ENCODE data around the gene VPS8. TPM values are rescaled to one million over a fixed set of nuclear protein-coding genes. Genes with fewer than 3 reads are reported as not detected.

The VPS8 gene
- total and polyA plus RNA-seq, 8 donors, result 41.5 to 114 (median 51.3) TPM

- ATAC-seq, result no peak
- intact Hi-C loops (cut with DNase I), result no loop called here
- Histone ChIP-seq H3K36me3 (no peaks in the 10 kb centered on the region), H3K4me3 (no peak overlapping the region), H3K27ac (peak overlapping the region in 1 of 2 donors; percentile 92), H3K27me3 (no peaks in the 10 kb centered on the region), H3K9me3 (no peaks in the 10 kb centered on the region), H3K4me1 (peaks cover 0 to 51% of the 10 kb centered on the region in 2 donors)
- DNase-seq, result no peak
- TF ChIP-seq CTCF (IDR thresholded peaks at IDR 0.05), result no peak
Measured at GRCh38 chr3:184815046-184815930, 3.3 kb downstream of the VPS8 start.

GRCh38 chr3:184816614-184817013 is 4.6 kb downstream of the VPS8 start:
- no peaks in the 10 kb centered on the region for H3K36me3 ChIP-seq
- DNase-seq (no peak), ATAC-seq (no peak)
- no peak overlapping the region for H3K4me3 ChIP-seq
- no peak for TF ChIP-seq CTCF (IDR thresholded peaks at IDR 0.05)
- peaks cover 0 to 43% of the 10 kb centered on the region in 2 donors for H3K4me1 ChIP-seq
- H3K27me3 ChIP-seq, result no peaks in the 10 kb centered on the region
- no peak overlapping the region for H3K27ac ChIP-seq
- no peaks in the 10 kb centered on the region for H3K9me3 ChIP-seq
- intact Hi-C loops (cut with DNase I), result no loop called here

GRCh38 chr3:184820525-184820924 is 8.6 kb downstream of the VPS8 start:
- Histone ChIP-seq H3K4me1 (peaks cover 0 to 17% of the 10 kb centered on the region in 2 donors), H3K4me3 (no peak overlapping the region), H3K27ac (no peak overlapping the region), H3K36me3 (peaks cover 0 to 5% of the 10 kb centered on the region in 2 donors), H3K9me3 (no peaks in the 10 kb centered on the region), H3K27me3 (no peaks in the 10 kb centered on the region)
- DNase-seq (no peak), ATAC-seq (no peak)
- no peak for TF ChIP-seq CTCF (IDR thresholded peaks at IDR 0.05)
- intact Hi-C loops (cut with DNase I), result no loop called here

GRCh38 chr3:184821034-184821433 is 9.1 kb downstream of the VPS8 start:
- DNase-seq, result no peak
- H3K27me3 ChIP-seq, result no peaks in the 10 kb centered on the region
- TF ChIP-seq CTCF (IDR thresholded peaks at IDR 0.05), result no peak
- intact Hi-C loops (cut with DNase I), result no loop called here
- H3K9me3 ChIP-seq, result no peaks in the 10 kb centered on the region
- no peak overlapping the region for H3K27ac ChIP-seq
- H3K36me3 ChIP-seq, result peaks cover 0 to 9% of the 10 kb centered on the region in 2 donors
- H3K4me1 ChIP-seq, result peaks cover 0 to 13% of the 10 kb centered on the region in 2 donors
- ATAC-seq, result no peak
- no peak overlapping the region for H3K4me3 ChIP-seq

GRCh38 chr3:184822081-184822480 is 10.1 kb downstream of the VPS8 start:
- H3K4me3 ChIP-seq, result no peak overlapping the region
- intact Hi-C loops (cut with DNase I), result no loop called here
- DNase-seq (no peak), ATAC-seq (no peak)
- no peaks in the 10 kb centered on the region for H3K9me3 ChIP-seq
- peaks cover 0 to 8% of the 10 kb centered on the region in 2 donors for H3K4me1 ChIP-seq
- TF ChIP-seq CTCF (IDR thresholded peaks at IDR 0.05), result no peak
- H3K27ac ChIP-seq, result no peak overlapping the region
- H3K36me3 ChIP-seq, result peaks cover 0 to 19% of the 10 kb centered on the region in 2 donors
- no peaks in the 10 kb centered on the region for H3K27me3 ChIP-seq

Data from left lung (tissue), 10 donors.